Sigmoid colon (tissue), 7 donors: ENCODE measurements around the gene LAMB3. TPM values are rescaled to one million over a fixed set of nuclear protein-coding genes. Genes with fewer than 3 reads are reported as not detected.

Source experiments
- DNase-seq: peaks from one replicate; pipeline ENCODE4 v3.0.0-alpha.2; 2019
- H3K27ac ChIP-seq, 4 donors: fragments of 200-600 bp; sonication (generic); one replicate each; pipeline ENCODE4 v1.5.1; 2016 to 2019; ENCODE audit warnings: mild to moderate bottlenecking in 1 of 4
- H3K27me3 ChIP-seq, 3 donors: fragments of 200-600 bp; sonication (generic); one replicate each; pipeline ENCODE4 v1.5.1; 2019; ENCODE audit warnings: mild to moderate bottlenecking in 1 of 3
- H3K36me3 ChIP-seq, 4 donors: fragments of 200-600 bp; sonication (generic); one replicate each; pipeline ENCODE4 v1.5.1; 2016 to 2019
- H3K4me1 ChIP-seq, 4 donors: fragments of 200-600 bp; sonication (generic); one replicate each; pipeline ENCODE4 v1.5.1; 2017 to 2019
- H3K4me3 ChIP-seq, 4 donors: fragments of 200-600 bp; sonication (generic); one replicate each; pipeline ENCODE4 v1.5.1; 2017 to 2019; ENCODE audit warnings: mild to moderate bottlenecking in 2 of 4, moderate library complexity in 1 of 4
- H3K9me3 ChIP-seq, 4 donors: fragments of 200-600 bp in 3 of 4; sonication (generic) in 3 of 4; one replicate each; pipeline versions ENCODE4 v1.5.1 to v1.6.1; 2013 to 2019
- CTCF ChIP-seq, 4 experiments: fragments of 450-650 bp in 3 of 4; fragments of 200-600 bp in 1 of 4; IDR thresholded peaks; one replicate each; pipeline ENCODE4 v1.5.1; 2016 to 2019; ENCODE audit warnings: antibody characterized with exemption in 4 of 4, mild to moderate bottlenecking in 3 of 4, moderate library complexity in 2 of 4
- EP300 ChIP-seq, 4 donors: sonication (generic); formaldehyde crosslinking; IDR thresholded peaks; one replicate each; pipeline ENCODE4 v1.6.1; 2017; ENCODE audit warnings: antibody characterized with exemption in 4 of 4
- POLR2A ChIP-seq, 2 donors: fragments of 450-650 bp; IDR thresholded peaks; one replicate each; pipeline ENCODE4 v1.6.1; 2016; ENCODE audit warnings: antibody characterized with exemption in 2 of 2, mild to moderate bottlenecking in 2 of 2, moderate library complexity in 2 of 2
- POLR2AphosphoS5 ChIP-seq, 4 donors: sonication (generic); formaldehyde crosslinking; IDR thresholded peaks; one replicate each; pipeline ENCODE4 v1.6.1; 2017; ENCODE audit warnings: antibody characterized with exemption in 4 of 4
- WGBS, 2 donors: extraction: QIAGEN DNeasy Blood & Tissue Kit; methylation state at CpG; one replicate each; pipeline ENCODE4 v1.1.7; 2013; 5-methylcytosine and 5-hydroxymethylcytosine counted together
- intact Hi-C: fragments of 100-400 bp; cut with DNase I; formaldehyde crosslinking; loops from one replicate; pipeline ENCODE4 v1.15.1; 2023
- polyA plus RNA-seq, 3 donors: library from polyadenylated mRNA; stranded (reverse); fragments of 200-250 nt; gene quantifications; one replicate each; pipeline ENCODE4 v1.2.3, GENCODE V29; 2013
- total RNA-seq, 4 donors: library from RNA; depleted of rRNA; stranded (reverse); fragments of >200 nt; gene quantifications; one replicate each; pipeline ENCODE4 v1.1.0, GENCODE V29; 2016
- donor health status: healthy with polysubstance abuse.
- donor health status: Bipolar disorder and iron deficiency.
- donor health status: healthy.

Gene LAMB3
- total and polyA plus RNA-seq, 7 donors, result 0.14 to 49.4 (median 9.3) TPM; not detected in 1

GRCh38 chr1:209609791-209610630, 42.2 kb downstream of the LAMB3 start:
- Histone ChIP-seq H3K27ac (no peak overlapping the region), H3K4me1 (no peaks in the 10 kb centered on the region), H3K9me3 (no peaks in the 10 kb centered on the region), H3K4me3 (no peak overlapping the region), H3K27me3 (no peaks in the 10 kb centered on the region), H3K36me3 (no peaks in the 10 kb centered on the region)
- TF ChIP-seq CTCF (IDR thresholded peaks at IDR 0.05), result no peak
- TF ChIP-seq POLR2A (IDR thresholded peaks at IDR 0.05), result no peak
- TF ChIP-seq EP300 (IDR thresholded peaks at IDR 0.05), result no peak
- no peak for TF ChIP-seq POLR2AphosphoS5 (IDR thresholded peaks at IDR 0.05)
- 85 to 91% methylated on average over 8 of the region's 8 CpGs for WGBS, 2 donors
- intact Hi-C loops, result no loop called here
- no peak for DNase-seq

GRCh38 chr1:209609041-209609790, 43.0 kb downstream of the LAMB3 start:
- WGBS, 2 donors, result 91 to 94% methylated on average over 9 of the region's 9 CpGs
- H3K9me3 ChIP-seq, result no peaks in the 10 kb centered on the region
- intact Hi-C loops, result no loop called here
- TF ChIP-seq POLR2A (IDR thresholded peaks at IDR 0.05) (no peak), CTCF (IDR thresholded peaks at IDR 0.05) (no peak), EP300 (IDR thresholded peaks at IDR 0.05) (no peak), POLR2AphosphoS5 (IDR thresholded peaks at IDR 0.05) (no peak)
- DNase-seq, result no peak
- no peak overlapping the region for H3K27ac ChIP-seq
- H3K4me3 ChIP-seq, result no peak overlapping the region
- no peaks in the 10 kb centered on the region for H3K36me3 ChIP-seq
- H3K4me1 ChIP-seq, result no peaks in the 10 kb centered on the region
- no peaks in the 10 kb centered on the region for H3K27me3 ChIP-seq

- no peaks in the 10 kb centered on the region for H3K4me1 ChIP-seq
- no peaks in the 10 kb centered on the region for H3K9me3 ChIP-seq
- H3K27ac ChIP-seq, result no peak overlapping the region
- WGBS, 2 donors, result 82 to 88% methylated on average over 8 of the region's 8 CpGs
- intact Hi-C loops, result no loop called here
- TF ChIP-seq CTCF (IDR thresholded peaks at IDR 0.05) (no peak), POLR2AphosphoS5 (IDR thresholded peaks at IDR 0.05) (no peak), POLR2A (IDR thresholded peaks at IDR 0.05) (no peak), EP300 (IDR thresholded peaks at IDR 0.05) (no peak)
- no peaks in the 10 kb centered on the region for H3K27me3 ChIP-seq
- DNase-seq, result no peak
- H3K4me3 ChIP-seq, result no peak overlapping the region
- H3K36me3 ChIP-seq, result no peaks in the 10 kb centered on the region
Observed at GRCh38 chr1:209607795-209608178, 44.4 kb downstream of the LAMB3 start.

DNA sequence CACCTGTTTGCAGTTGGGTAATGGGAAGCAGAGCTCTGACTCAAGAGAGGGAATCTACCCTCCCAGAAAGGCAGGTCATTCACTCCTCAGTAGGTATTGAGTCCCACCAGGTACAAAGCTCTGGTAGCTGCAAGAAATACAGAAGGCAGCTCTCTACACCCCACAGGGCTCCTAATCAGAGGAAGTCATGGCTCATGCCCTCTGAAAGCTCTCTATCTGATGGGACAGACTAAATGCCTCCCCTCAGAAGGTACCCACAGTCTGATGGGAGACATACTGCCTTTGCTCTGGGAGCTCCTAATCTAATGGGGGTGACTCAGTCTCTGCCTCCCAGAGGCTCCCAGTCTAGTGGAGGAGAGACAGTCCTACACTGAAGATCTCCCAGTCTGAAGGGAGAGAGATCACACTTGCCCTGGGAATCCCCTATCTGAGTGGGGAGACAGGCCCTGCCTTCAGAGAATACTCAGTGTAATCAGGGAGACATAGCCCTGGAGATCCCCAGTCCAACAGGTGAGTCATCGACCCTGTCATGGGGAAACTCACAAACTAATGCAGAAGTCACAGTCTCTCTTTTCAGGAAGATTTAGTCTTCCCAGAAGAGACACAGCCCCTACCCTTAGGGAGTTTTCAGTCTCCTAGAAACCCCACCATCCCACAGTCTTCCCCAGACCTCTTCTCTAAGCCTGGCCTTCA, 45.0 kb downstream of the LAMB3 start:
- no peak for TF ChIP-seq CTCF (IDR thresholded peaks at IDR 0.05)
- TF ChIP-seq EP300 (IDR thresholded peaks at IDR 0.05), result no peak
- TF ChIP-seq POLR2A (IDR thresholded peaks at IDR 0.05), result no peak
- TF ChIP-seq POLR2AphosphoS5 (IDR thresholded peaks at IDR 0.05), result no peak
- H3K4me3 ChIP-seq, result no peak overlapping the region
- no peaks in the 10 kb centered on the region for H3K36me3 ChIP-seq
- no peaks in the 10 kb centered on the region for H3K27me3 ChIP-seq
- H3K27ac ChIP-seq, result no peak overlapping the region
- H3K9me3 ChIP-seq, result no peaks in the 10 kb centered on the region
- intact Hi-C loops, result no loop called here
- DNase-seq, result no peak
- no peaks in the 10 kb centered on the region for H3K4me1 ChIP-seq
- WGBS, 2 donors, result 38 to 66% methylated on average over 1 of the region's 1 CpG
